Esophagus squamous epithelium (tissue), 4 donors: ENCODE results near the gene NEU4.

Experiments
- POLR2A ChIP-seq, 4 donors: fragments of 450-650 bp; IDR thresholded peaks; one replicate each; pipeline ENCODE4 v1.6.1; 2017; ENCODE audit warnings: antibody characterized with exemption in 4 of 4, mild to moderate bottlenecking in 4 of 4, moderate library complexity in 3 of 4
- TF ChIP-seq, protein P1 (sequence below), 6 experiments: fragments of 450-650 bp in 4 of 6; fragments of 200-600 bp in 2 of 6; sonication (generic) in 2 of 6; IDR thresholded peaks; one replicate each; pipeline ENCODE4 v1.5.1; 2016 to 2019; ENCODE audit warnings: antibody characterized with exemption in 6 of 6, mild to moderate bottlenecking in 4 of 6, moderate library complexity in 4 of 6

DNA sequence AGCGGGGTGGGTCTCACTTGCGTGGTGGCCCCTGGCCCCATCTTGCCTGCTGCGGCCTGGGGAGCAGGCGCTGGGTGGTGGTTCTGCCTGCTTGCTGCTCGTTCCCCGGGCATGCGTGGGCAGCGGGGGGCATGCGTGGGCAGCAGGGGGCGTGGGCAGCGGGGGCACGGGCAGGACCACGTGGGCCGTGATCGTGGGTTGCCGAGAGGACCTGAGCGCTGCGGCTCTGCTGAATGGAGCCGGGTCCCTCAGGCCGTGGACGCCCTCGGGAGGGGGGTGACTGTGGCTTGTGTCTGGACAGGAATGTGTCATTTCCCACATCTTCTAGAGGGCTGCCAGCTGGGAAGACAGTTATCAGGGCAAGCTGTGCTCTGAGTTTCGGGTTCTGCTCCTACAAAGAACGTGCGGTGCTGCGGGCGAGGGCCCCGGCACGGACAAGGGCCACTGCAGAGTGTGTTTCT lies 40.7 kb upstream of the NEU4 start:
- TF ChIP-seq, protein P1, sequence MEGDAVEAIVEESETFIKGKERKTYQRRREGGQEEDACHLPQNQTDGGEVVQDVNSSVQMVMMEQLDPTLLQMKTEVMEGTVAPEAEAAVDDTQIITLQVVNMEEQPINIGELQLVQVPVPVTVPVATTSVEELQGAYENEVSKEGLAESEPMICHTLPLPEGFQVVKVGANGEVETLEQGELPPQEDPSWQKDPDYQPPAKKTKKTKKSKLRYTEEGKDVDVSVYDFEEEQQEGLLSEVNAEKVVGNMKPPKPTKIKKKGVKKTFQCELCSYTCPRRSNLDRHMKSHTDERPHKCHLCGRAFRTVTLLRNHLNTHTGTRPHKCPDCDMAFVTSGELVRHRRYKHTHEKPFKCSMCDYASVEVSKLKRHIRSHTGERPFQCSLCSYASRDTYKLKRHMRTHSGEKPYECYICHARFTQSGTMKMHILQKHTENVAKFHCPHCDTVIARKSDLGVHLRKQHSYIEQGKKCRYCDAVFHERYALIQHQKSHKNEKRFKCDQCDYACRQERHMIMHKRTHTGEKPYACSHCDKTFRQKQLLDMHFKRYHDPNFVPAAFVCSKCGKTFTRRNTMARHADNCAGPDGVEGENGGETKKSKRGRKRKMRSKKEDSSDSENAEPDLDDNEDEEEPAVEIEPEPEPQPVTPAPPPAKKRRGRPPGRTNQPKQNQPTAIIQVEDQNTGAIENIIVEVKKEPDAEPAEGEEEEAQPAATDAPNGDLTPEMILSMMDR (IDR thresholded peaks at IDR 0.05): no peak
- TF ChIP-seq POLR2A (IDR thresholded peaks at IDR 0.05): no peak
